T-helper 2 cell treated with Interferon-gamma antibody and Interleukin-4, amounts not matched to agents 100 ng/mL and 5 ng/mL, for 36 hours (primary cell): Measurements from ENCODE around the gene SP7. TPM values are rescaled to one million over a fixed set of nuclear protein-coding genes. Genes with fewer than 3 reads are reported as not detected.

ENCODE experiments used
- intact Hi-C: fragments of 100-400 bp; cut with micrococcal nuclease; formaldehyde crosslinking; loops from one replicate; pipeline ENCODE4 v1.15.1; 2023
- total RNA-seq: library from RNA; stranded (reverse); gene quantifications from 2 replicates; pipeline ENCODE4 v1.2.3, GENCODE V29; 2022

SP7 gene
- total RNA-seq, 1 donor from 2014 or later = not detected

- intact Hi-C loops = loop anchor here (1.0 to 10.0 kb wide), 9 partner anchors 20 to 350 kb away; partner anchors contain the start of genes ATF7, ATP5MC2, ESPL1 and SP1
Measured at GRCh38 chr12:53324779-53325510, 11.2 kb downstream of the SP7 start.

- intact Hi-C loops = loop anchor here (1.0 to 10.0 kb wide), 8 partner anchors 21 to 351 kb away; partner anchors contain the start of genes ATF7, ATP5MC2, ESPL1 and SP1
Measured at GRCh38 chr12:53324113-53324778, 11.9 kb downstream of the SP7 start.

- intact Hi-C loops = loop anchor here (1.0 to 10.0 kb wide), 11 partner anchors 21 to 354 kb away; partner anchors contain the start of genes ATF7, ATP5MC2, CSAD and EIF4B
Measured at GRCh38 chr12:53320352-53321195, 15.6 kb downstream of the SP7 start.

- intact Hi-C loops = no loop called here
Measured at GRCh38 chr12:53313996-53314395, 22.2 kb downstream of the SP7 start.

- intact Hi-C loops = no loop called here
Measured at GRCh38 chr12:53308276-53308675, 27.9 kb downstream of the SP7 start.

GRCh38 chr12:53306826-53307225 is 29.3 kb downstream of the SP7 start:
- intact Hi-C loops = no loop called here

GRCh38 chr12:53302903-53303302 is 33.3 kb downstream of the SP7 start:
- intact Hi-C loops = no loop called here

GRCh38 chr12:53300187-53300586 is 36.0 kb downstream of the SP7 start:
- intact Hi-C loops = no loop called here

- intact Hi-C loops = loop anchor here (1.0 to 5.0 kb wide), 6 partner anchors 22 to 153 kb away; partner anchors contain the start of genes AAAS, CSAD, ESPL1 and PCBP2
Measured at GRCh38 chr12:53299454-53300180, 36.5 kb downstream of the SP7 start, which contains the start of gene MYG1. MYG1 (plus strand) TSS chr12:53299695; CDS start chr12:53299738, 43 bp downstream.

GRCh38 chr12:53299101-53299453 is 37.1 kb downstream of the SP7 start:
- intact Hi-C loops = loop anchor here (1.0 to 5.0 kb wide), 6 partner anchors 22 to 153 kb away; partner anchors contain the start of genes AAAS, CSAD, ESPL1 and PCBP2

- intact Hi-C loops = loop anchor here (5.0 kb wide), 2 partner anchors 46 to 154 kb away; partner anchors contain the start of gene PCBP2
Measured at GRCh38 chr12:53298164-53298563, 38.0 kb downstream of the SP7 start.

- intact Hi-C loops = loop anchor here (5.0 kb wide), 2 partner anchors 45 to 155 kb away; partner anchors contain the start of gene PCBP2
Measured at GRCh38 chr12:53297106-53297505, 39.0 kb downstream of the SP7 start.

GRCh38 chr12:53295891-53296219 is 40.3 kb downstream of the SP7 start:
- intact Hi-C loops = loop anchor here (1.0 to 5.0 kb wide), 7 partner anchors 25 to 156 kb away; partner anchors contain the start of genes AAAS, CSAD, ITGB7 and PCBP2

GRCh38 chr12:53295070-53295890 is 40.9 kb downstream of the SP7 start, which contains the start of gene PFDN5:
PFDN5 (plus strand) TSS chr12:53295542; CDS start chr12:53295568, 26 bp downstream.
- intact Hi-C loops = loop anchor here (1.0 to 5.0 kb wide), 7 partner anchors 26 to 157 kb away; partner anchors contain the start of genes AAAS, CSAD, ITGB7 and PCBP2

- intact Hi-C loops = no loop called here
Measured at GRCh38 chr12:53292426-53292825, 43.7 kb downstream of the SP7 start.

- intact Hi-C loops = no loop called here
Measured at GRCh38 chr12:53290661-53291060, 45.5 kb downstream of the SP7 start.

- intact Hi-C loops = no loop called here
Measured at GRCh38 chr12:53289891-53290290, 46.3 kb downstream of the SP7 start.

GRCh38 chr12:53288322-53288721 is 47.8 kb downstream of the SP7 start:
- intact Hi-C loops = no loop called here

- intact Hi-C loops = loop anchor here (1.0 kb wide), 2 partner anchors 74 to 128 kb away; no protein-coding TSS in a partner anchor
Measured at GRCh38 chr12:53287741-53288216, 48.4 kb downstream of the SP7 start.
